ENCODE measurements around the gene KRTAP10-1. TPM values are rescaled to one million over a fixed set of nuclear protein-coding genes. Genes with fewer than 3 reads are reported as not detected.
A peak's percentile ranks its signal among the peaks of the same experiment; 100 is the strongest.

KRTAP10-1 gene
- total and polyA plus RNA-seq, 2 of the 13 experiments (the other 11 are each of a cell fraction or from before 2014, with no cell fraction given), result not detected

DNA sequence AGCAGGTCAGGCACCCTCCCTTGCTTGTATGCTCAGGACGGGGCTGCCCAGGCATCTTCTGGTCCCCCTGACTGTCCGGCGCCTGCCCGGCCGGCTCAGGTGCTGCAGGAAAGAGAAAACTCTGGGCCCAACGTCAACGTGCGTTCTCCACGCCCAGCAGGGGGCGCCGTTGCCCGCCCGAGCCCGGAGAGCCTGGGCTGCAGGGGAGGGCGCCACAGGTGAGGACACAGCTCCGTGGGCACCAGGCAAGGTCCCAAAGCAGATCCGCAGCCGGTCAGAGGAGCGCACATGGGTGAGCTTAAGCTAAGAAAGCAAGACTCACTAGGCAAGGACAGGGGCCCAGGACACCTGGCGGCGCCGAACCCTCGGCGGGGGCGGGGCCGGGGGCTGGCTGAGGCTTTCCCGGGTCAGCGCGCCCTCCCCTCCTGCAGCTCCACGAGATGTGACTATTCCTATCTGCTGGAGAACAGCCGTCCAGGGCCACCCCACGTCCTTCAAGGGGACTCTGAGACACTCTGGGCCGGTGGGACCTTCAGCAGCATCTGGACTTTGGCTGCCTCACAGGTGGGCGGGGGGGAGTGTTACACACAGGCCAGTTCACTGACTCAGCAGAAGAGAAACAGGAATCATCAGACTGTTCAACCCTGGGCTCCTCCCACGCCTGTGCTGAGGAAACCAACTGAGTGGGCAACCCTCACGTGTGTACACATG lies 29.3 kb downstream of the KRTAP10-1 start (continued):
- TF ChIP-seq, protein P1, sequence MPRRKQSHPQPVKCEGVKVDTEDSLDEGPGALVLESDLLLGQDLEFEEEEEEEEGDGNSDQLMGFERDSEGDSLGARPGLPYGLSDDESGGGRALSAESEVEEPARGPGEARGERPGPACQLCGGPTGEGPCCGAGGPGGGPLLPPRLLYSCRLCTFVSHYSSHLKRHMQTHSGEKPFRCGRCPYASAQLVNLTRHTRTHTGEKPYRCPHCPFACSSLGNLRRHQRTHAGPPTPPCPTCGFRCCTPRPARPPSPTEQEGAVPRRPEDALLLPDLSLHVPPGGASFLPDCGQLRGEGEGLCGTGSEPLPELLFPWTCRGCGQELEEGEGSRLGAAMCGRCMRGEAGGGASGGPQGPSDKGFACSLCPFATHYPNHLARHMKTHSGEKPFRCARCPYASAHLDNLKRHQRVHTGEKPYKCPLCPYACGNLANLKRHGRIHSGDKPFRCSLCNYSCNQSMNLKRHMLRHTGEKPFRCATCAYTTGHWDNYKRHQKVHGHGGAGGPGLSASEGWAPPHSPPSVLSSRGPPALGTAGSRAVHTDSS (CRISPR knock-in tag; conservative IDR thresholded peaks at IDR 0.05), result no peak
- no peak for TF ChIP-seq PCBP2 (optimal IDR thresholded peaks at IDR 0.05; ENCODE audit: low read depth, low read length, poor library complexity, severe bottlenecking)
- TF ChIP-seq HNRNPK (IDR thresholded peaks at IDR 0.05; ENCODE audit: low read depth, low read length, poor library complexity, severe bottlenecking), result no peak
- TF ChIP-seq ZNF225 (CRISPR knock-in tag; IDR thresholded peaks at IDR 0.05), result peak; percentile 43; the same call in 1 of the 2 replicates
- TF ChIP-seq ZNF251 (CRISPR knock-in tag; IDR thresholded peaks at IDR 0.05), result no peak
- 0 out of 2 replicates have a peak, but pooled peaks have one; percentile 41 for TF ChIP-seq HOXD1 (CRISPR knock-in tag; IDR thresholded peaks at IDR 0.05)
- TF ChIP-seq, protein P2, sequence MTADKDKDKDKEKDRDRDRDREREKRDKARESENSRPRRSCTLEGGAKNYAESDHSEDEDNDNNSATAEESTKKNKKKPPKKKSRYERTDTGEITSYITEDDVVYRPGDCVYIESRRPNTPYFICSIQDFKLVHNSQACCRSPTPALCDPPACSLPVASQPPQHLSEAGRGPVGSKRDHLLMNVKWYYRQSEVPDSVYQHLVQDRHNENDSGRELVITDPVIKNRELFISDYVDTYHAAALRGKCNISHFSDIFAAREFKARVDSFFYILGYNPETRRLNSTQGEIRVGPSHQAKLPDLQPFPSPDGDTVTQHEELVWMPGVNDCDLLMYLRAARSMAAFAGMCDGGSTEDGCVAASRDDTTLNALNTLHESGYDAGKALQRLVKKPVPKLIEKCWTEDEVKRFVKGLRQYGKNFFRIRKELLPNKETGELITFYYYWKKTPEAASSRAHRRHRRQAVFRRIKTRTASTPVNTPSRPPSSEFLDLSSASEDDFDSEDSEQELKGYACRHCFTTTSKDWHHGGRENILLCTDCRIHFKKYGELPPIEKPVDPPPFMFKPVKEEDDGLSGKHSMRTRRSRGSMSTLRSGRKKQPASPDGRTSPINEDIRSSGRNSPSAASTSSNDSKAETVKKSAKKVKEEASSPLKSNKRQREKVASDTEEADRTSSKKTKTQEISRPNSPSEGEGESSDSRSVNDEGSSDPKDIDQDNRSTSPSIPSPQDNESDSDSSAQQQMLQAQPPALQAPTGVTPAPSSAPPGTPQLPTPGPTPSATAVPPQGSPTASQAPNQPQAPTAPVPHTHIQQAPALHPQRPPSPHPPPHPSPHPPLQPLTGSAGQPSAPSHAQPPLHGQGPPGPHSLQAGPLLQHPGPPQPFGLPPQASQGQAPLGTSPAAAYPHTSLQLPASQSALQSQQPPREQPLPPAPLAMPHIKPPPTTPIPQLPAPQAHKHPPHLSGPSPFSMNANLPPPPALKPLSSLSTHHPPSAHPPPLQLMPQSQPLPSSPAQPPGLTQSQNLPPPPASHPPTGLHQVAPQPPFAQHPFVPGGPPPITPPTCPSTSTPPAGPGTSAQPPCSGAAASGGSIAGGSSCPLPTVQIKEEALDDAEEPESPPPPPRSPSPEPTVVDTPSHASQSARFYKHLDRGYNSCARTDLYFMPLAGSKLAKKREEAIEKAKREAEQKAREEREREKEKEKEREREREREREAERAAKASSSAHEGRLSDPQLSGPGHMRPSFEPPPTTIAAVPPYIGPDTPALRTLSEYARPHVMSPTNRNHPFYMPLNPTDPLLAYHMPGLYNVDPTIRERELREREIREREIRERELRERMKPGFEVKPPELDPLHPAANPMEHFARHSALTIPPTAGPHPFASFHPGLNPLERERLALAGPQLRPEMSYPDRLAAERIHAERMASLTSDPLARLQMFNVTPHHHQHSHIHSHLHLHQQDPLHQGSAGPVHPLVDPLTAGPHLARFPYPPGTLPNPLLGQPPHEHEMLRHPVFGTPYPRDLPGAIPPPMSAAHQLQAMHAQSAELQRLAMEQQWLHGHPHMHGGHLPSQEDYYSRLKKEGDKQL (CRISPR knock-in tag; IDR thresholded peaks at IDR 0.05; ENCODE audit: low read depth), result no peak
- TF ChIP-seq MIXL1 (CRISPR knock-in tag; IDR thresholded peaks at IDR 0.05), result no peak
- no peak for TF ChIP-seq ZKSCAN8 (CRISPR knock-in tag; IDR thresholded peaks at IDR 0.05; ENCODE audit: borderline replicate concordance)
- no peak for TF ChIP-seq EP300 (IDR thresholded peaks at IDR 0.05; ENCODE audit: low read depth in 2 of 2, low read length in 2 of 2)
- TF ChIP-seq EP300 (CRISPR knock-in tag; IDR thresholded peaks at IDR 0.05; ENCODE audit: borderline replicate concordance), result no peak
- no peak for TF ChIP-seq HNRNPUL1 (IDR thresholded peaks at IDR 0.05; ENCODE audit: low read depth, low read length)
- TF ChIP-seq, protein P3, sequence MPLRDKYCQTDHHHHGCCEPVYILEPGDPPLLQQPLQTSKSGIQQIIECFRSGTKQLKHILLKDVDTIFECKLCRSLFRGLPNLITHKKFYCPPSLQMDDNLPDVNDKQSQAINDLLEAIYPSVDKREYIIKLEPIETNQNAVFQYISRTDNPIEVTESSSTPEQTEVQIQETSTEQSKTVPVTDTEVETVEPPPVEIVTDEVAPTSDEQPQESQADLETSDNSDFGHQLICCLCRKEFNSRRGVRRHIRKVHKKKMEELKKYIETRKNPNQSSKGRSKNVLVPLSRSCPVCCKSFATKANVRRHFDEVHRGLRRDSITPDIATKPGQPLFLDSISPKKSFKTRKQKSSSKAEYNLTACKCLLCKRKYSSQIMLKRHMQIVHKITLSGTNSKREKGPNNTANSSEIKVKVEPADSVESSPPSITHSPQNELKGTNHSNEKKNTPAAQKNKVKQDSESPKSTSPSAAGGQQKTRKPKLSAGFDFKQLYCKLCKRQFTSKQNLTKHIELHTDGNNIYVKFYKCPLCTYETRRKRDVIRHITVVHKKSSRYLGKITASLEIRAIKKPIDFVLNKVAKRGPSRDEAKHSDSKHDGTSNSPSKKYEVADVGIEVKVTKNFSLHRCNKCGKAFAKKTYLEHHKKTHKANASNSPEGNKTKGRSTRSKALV (CRISPR knock-in tag; IDR thresholded peaks at IDR 0.05), result no peak
- TF ChIP-seq ZNF589 (CRISPR knock-in tag; conservative IDR thresholded peaks at IDR 0.05), result no peak
- TF ChIP-seq NFKBIZ (CRISPR knock-in tag; IDR thresholded peaks at IDR 0.05), result no peak
- no peak for TF ChIP-seq ZNF619 (CRISPR knock-in tag; IDR thresholded peaks at IDR 0.05)
- no peak for TF ChIP-seq ZBTB20 (CRISPR knock-in tag; IDR thresholded peaks at IDR 0.05; ENCODE audit: borderline replicate concordance, low read depth)
- no peak for TF ChIP-seq REXO4 (CRISPR knock-in tag; IDR thresholded peaks at IDR 0.05; ENCODE audit: borderline replicate concordance)
- TF ChIP-seq RAD21 (CRISPR knock-in tag; IDR thresholded peaks at IDR 0.05), result peak; percentile 95
- TF ChIP-seq MAFG (CRISPR knock-in tag; IDR thresholded peaks at IDR 0.05), result peak; percentile 88
- TF ChIP-seq MLLT10 (CRISPR knock-in tag; IDR thresholded peaks at IDR 0.05), result no peak
- TF ChIP-seq XRCC5 (optimal IDR thresholded peaks at IDR 0.05; ENCODE audit: low read length), result peak; percentile 62
- no peak for TF ChIP-seq RCOR2 (CRISPR knock-in tag; IDR thresholded peaks at IDR 0.05)

Data from HepG2 (cell line).